Left cardiac atrium (tissue), 4 donors: ENCODE data around the gene CFAP221. TPM values are rescaled to one million over a fixed set of nuclear protein-coding genes. Genes with fewer than 3 reads are reported as not detected.

Source experiments
- ATAC-seq, 2 donors: fragments of 200-7000 bp; cut with Tn5 transposase; one replicate each; pipeline ENCODE4 v1.9.1; 2020; ENCODE audit warnings: mild to moderate bottlenecking in 2 of 2, moderate library complexity in 2 of 2
- DNase-seq: peaks from one replicate; pipeline ENCODE4 v3.0.0-alpha.2; 2020
- intact Hi-C, 2 donors: fragments of 100-400 bp; cut with DNase I; formaldehyde crosslinking; loops; one replicate each; pipeline versions ENCODE4 v1.14.1 to v1.15.1; 2022 to 2023
- long read RNA-seq: library from polyadenylated mRNA; unstranded; transcript quantifications from one replicate; pipeline ENCODE4 v2.0.0, GENCODE V29; 2021
- total RNA-seq, 2 donors: library from RNA; stranded (reverse); fragmentation: NEBNext Ultra II Directional; extraction: Animal tissue kit (Norgen Biotek cat#: 25700); gene quantifications; one replicate each; pipeline ENCODE4 v1.2.1, GENCODE V29; 2021
- donor health status: DM: no; HTN: yes; CAD: no.
- donor health status: DM: no; HTN: yes; CAD: no; lungs with severe emphysema.
- donor health status: DM: yes; HTN: yes; CAD: no.
- donor health status: Dilated cardiomyopathy.

Gene CFAP221
- under 1 TPM; 0.91 to 0.97 TPM for total RNA-seq
- long read RNA-seq, partial matches to known transcripts, result 1 of 1 reads
- long read RNA-seq, other reads (novel, unspliced or antisense), result 0 of 1 reads

DNA sequence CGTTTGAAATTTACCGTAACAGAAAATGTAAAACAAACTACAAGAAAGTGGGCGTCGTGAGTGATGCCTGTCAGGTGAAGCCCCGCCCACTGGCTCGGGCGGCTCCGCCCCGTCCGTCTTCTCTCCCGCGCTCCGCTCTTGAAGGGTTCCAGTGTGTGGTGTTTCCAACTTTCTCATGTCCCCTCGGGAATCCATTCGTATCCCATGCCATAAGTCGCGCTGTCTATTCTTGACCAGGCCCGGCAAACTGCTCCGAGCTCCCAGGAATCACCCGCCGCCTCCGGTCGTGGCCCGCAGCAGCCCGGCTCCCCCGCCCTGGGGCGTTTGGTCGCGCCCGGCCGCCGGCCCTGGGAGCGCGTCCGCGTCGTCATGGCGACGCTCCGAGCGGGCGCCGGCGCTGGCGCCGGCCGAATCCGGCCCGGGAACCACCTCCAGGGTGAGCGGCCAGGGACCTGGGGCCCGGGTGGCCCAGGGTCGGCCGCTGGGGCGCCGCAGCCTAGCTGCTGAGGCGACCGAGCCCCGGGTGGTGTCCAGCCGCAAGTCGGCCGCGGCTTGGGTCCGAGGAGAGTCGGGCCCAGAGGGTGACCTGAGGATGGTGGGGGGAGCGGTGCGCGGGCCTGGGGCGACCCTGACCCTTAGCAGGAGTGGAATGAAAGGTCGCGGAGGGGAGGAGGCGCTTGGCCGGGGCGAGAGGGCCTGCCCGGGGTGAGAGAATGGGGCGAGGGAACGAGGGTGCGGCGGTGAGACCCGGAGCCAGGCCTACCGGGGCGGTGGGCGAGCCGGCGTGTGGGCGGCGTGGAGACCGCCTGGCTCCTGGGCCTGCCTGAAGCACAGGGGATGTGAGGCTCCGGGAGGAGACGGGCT lies at the start of gene CFAP221:
TSS of gene CFAP221 (plus strand) at position 375 of the 864 bp plus-strand sequence. CDS start 1,683 bp downstream, outside the sequence.
- intact Hi-C loops, result no loop called here
- ATAC-seq (peak; percentile 97 to 98), DNase-seq (peak; percentile 82)

GRCh38 chr2:119495948-119496347 lies 48.3 kb upstream of the CFAP221 start:
- peak in 1 of 2 donors; percentile 32 for ATAC-seq
- intact Hi-C loops, result no loop called here
- no peak for DNase-seq

DNA sequence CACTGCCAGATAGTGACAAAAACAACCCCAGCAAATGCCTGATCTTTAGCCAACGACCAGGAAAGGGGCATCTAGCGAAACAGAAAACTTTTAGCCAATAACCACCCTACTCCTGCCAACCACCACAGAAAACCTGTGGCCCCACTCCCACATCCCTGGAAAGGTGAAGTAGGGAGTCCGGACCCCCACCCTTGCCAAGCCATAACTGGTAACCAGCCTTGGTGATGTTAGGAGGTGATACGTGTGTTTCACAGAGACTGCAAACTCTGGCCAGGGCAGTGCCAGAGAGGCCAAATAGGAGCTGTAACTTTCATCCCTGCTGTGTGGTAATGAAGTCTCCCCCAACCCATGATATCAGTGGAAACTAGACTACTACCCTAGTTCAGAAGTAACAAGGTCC lies 47.6 kb upstream of the CFAP221 start:
- ATAC-seq, result no peak
- no peak for DNase-seq
- intact Hi-C loops, result no loop called here

- ATAC-seq, result no peak
- intact Hi-C loops, result no loop called here
- no peak for DNase-seq
These were observed 35.5 kb upstream of the CFAP221 start for GRCh38 chr2:119508756-119509155.

GRCh38 chr2:119511989-119512388 lies 32.3 kb upstream of the CFAP221 start:
- intact Hi-C loops, result no loop called here
- no peak for ATAC-seq
- DNase-seq, result no peak

DNA sequence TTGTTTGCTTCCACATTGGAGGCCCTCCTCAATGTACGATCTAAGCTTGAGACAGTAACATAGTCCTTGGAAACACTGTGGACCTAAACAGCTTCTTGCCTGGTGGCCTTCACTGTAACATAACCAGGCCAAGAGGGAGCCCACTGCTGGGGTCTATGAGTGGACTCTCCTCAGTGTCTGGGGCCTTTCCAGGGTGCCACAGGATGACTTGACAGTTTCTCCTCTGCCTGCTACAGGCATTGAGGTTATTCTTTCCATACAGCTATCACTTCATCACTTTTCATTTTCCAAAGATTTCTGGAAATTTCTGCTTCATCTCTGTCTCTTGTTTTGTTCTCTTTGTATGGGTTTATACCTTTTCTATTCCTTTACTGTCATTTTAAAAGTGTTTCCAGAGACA lies 31.3 kb upstream of the CFAP221 start:
- ATAC-seq, result no peak
- DNase-seq, result no peak
- intact Hi-C loops, result no loop called here

- no peak for ATAC-seq
- intact Hi-C loops, result no loop called here
- DNase-seq, result no peak
These were observed 30.4 kb upstream of the CFAP221 start for GRCh38 chr2:119513832-119514231.

- ATAC-seq (no peak), DNase-seq (no peak)
- intact Hi-C loops, result loop anchor here in 1 of 2 donors (2.0 kb wide), 1 partner anchor 145 kb away; no protein-coding TSS in a partner anchor
These were observed 28.1 kb upstream of the CFAP221 start for GRCh38 chr2:119516121-119516520.

DNA sequence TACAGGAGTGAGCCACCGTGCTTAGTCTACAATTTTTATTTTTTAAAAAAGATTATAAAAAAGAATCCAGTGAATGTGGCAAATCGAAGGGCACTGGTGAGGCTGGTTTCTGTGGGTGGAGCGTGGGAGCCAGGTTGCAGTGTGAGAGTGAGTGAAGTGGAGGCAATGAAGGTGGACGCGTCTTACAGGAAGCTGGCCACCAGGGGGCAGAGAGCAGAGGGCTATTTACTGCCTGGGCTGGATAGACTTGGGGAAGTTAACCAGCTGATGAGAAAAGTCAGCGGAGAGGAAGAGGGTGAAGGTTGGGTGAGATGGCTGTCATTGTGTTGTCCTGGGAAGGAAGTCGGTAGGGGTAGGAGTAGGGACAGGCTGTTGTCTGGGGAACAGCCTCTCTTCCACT lies 26.8 kb upstream of the CFAP221 start:
- intact Hi-C loops, result loop anchor here in 1 of 2 donors (2.0 kb wide), 1 partner anchor 143 kb away; no protein-coding TSS in a partner anchor
- peak; percentile 56 for DNase-seq
- ATAC-seq, result peak in 1 of 2 donors; percentile 76

DNA sequence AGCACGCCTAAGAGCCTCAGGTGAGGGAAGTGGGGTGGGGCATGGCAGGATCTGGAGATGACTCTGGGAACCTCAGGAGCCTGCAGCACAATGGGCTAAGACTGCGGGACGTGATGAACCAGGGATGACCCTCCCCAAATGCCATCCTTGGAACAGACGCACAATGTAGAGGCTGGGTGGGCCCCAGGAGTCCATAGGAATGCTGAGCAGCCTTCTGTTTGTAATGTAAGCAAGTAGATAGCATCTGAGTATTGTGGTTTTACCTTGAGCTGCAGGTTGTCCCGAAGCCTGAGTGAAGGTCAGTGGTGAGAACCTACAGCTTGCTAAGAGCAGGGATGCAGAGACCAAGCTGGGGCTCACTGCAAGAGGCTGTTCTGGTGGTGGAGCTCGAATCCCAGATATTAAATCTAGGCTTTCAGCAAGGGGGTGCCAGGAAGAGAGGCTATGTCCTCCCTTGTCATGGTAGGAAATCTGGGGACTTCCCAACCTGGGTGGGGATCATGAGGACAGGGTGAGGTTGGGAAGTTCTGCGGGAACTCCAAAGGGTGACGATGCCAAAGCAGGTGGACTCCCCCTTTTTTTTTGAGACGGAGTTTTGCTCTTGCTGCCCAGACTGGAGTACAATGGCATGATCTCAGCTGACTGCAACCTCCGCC lies 25.7 kb upstream of the CFAP221 start:
- intact Hi-C loops, result no loop called here
- ATAC-seq (no peak), DNase-seq (no peak)

- intact Hi-C loops, result no loop called here
- no peak for ATAC-seq
- DNase-seq, result no peak
These were observed 25.2 kb upstream of the CFAP221 start for GRCh38 chr2:119519057-119519408.

DNA sequence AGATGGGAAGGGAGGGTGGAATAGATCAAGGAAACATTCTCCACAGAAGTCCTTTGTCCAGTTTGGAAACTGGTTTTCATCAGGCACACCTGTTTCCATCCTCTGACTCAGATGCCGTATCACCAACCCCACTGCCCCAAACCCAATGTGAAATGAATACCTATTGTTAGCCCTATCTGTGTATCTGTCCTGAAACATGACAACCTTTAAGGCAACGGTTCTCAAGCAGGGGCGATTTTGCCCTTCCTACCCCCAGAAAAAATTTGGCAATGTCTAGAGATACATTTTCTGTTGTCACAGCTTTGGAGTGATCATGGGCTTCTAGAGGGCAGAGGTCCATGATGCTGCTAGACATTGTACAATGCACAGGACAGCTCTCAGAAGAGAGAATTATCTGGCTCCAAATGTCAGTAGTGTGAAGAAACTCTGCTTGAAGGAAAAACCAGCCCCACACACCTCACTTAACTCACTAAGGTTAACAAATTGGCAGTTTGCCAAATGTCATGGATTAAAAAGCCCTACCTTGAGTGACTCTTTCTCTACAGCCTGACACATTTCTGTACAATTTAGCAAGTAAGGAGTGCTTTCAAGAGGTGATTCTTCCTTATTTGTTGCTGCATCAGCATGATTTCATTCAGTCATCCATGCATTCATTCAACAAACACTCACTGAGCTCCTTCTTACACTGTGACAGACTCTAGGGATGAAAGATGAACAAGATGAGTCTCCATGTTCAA lies 23.4 kb upstream of the CFAP221 start:
- intact Hi-C loops, result loop anchor here in 1 of 2 donors (10.0 kb wide), 1 partner anchor 124 kb away; no protein-coding TSS in a partner anchor
- ATAC-seq (no peak), DNase-seq (no peak)

- intact Hi-C loops, result loop anchor here in 1 of 2 donors (10.0 kb wide), 1 partner anchor 123 kb away; no protein-coding TSS in a partner anchor
- ATAC-seq (no peak), DNase-seq (no peak)
These were observed 22.7 kb upstream of the CFAP221 start for GRCh38 chr2:119521433-119522050.

DNA sequence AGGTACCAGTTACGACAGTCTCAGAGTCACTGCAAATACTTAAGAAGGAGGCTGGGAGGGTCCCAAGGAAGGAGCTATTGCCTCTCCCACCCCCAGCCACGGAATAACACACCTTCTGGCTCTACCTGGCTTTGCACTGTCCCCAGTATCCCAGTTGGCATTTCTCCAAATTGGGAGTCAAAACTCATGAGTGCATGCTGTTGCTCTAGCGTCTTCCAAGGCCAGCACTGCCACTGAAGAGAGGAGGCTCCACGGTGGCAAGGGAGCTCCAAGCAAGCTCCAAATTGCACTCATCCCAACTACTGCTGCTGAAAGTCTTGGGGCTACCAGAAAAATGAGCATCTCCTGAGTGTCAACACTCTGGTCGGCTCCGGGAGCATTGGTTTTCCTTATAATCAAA lies 21.6 kb upstream of the CFAP221 start:
- ATAC-seq (no peak), DNase-seq (no peak)
- intact Hi-C loops, result loop anchor here in 1 of 2 donors (10.0 kb wide), 1 partner anchor 122 kb away; no protein-coding TSS in a partner anchor

DNA sequence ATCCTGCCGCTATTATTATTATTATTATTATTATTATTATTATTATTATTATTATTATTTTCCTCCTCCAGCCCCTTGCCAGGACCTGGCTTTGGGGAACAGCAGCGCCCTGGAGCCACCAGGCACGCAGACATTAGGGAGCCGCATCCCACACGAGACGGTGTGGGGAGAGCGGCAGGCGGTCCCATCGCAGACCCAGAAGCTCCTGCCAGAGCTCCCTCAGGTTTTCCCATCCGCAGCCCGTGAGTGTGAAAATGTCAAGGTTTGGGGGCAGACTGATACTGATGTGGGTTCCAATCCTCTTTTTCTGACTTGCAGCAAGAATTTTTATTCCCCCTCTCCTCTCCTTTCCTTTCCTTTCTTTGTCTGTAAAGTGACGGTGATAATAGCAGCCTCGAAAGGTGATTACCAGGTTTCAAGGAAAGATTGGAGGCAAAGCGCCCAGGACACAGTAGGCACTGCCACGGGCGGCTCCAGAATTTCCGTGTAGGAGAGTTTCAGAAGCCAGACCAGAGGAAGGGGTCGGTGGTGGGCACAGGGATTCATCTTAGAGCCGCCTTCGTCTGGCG lies 20.8 kb upstream of the CFAP221 start:
- no peak for ATAC-seq
- intact Hi-C loops, result loop anchor here in 1 of 2 donors (10.0 kb wide), 1 partner anchor 121 kb away; no protein-coding TSS in a partner anchor
- DNase-seq, result no peak

DNA sequence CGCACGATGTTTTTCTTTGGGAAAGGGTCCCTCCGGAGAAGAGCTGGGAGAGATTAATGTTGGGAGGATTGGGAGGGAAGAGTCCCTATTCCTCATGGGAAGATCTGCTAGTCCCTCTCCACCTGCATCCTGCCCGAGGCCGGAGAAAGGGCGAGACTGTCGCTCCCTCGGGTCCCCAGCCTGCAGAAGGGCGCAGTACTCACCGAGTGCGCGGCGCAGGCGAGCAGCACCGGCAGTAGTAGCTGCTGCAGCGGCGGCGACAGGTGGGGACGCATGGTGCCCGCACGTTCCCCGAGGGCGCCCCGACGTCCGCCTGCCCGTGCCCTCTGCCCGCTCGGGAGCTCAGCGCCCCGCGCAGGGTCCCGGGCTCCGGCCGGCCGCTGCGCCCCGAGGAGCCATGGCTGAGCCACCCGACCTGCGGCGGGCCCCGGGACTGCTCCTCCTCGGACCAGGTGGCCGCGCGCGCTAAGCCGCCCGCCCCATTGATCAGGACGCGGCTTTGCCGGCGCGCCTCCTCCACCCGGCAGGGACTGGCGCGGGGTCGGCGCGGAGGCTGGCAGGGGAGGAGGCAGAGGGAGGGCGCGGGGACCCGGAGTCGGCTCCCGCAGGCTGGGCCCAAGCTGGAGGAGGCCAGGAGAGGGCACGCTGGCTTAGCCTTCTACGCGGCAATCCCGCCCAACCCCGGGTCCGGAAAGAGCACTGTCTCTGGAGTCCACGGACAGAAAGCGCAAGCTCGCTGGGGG lies 20.1 kb upstream of the CFAP221 start, which contains the start of gene SCTR:
TSS of gene SCTR (minus strand) at position 532 of the 743 bp plus-strand sequence. CDS start at position 275, 257 bp downstream.
- ATAC-seq (peak; percentile 44 to 48), DNase-seq (no peak)
- intact Hi-C loops, result loop anchor here in 1 of 2 donors (10.0 kb wide), 1 partner anchor 121 kb away; no protein-coding TSS in a partner anchor

GRCh38 chr2:119525614-119526013 lies 18.6 kb upstream of the CFAP221 start:
- no peak for ATAC-seq
- no peak for DNase-seq
- intact Hi-C loops, result loop anchor here in 1 of 2 donors (10.0 kb wide), 1 partner anchor 119 kb away; no protein-coding TSS in a partner anchor
